ENCODE measurements around the gene APCDD1L. TPM values are rescaled to one million over a fixed set of nuclear protein-coding genes. Genes with fewer than 3 reads are reported as not detected.

The APCDD1L gene
- polyA plus RNA-seq (2012; ENCODE audit: insufficient read length, low read depth) = not detected

DNA sequence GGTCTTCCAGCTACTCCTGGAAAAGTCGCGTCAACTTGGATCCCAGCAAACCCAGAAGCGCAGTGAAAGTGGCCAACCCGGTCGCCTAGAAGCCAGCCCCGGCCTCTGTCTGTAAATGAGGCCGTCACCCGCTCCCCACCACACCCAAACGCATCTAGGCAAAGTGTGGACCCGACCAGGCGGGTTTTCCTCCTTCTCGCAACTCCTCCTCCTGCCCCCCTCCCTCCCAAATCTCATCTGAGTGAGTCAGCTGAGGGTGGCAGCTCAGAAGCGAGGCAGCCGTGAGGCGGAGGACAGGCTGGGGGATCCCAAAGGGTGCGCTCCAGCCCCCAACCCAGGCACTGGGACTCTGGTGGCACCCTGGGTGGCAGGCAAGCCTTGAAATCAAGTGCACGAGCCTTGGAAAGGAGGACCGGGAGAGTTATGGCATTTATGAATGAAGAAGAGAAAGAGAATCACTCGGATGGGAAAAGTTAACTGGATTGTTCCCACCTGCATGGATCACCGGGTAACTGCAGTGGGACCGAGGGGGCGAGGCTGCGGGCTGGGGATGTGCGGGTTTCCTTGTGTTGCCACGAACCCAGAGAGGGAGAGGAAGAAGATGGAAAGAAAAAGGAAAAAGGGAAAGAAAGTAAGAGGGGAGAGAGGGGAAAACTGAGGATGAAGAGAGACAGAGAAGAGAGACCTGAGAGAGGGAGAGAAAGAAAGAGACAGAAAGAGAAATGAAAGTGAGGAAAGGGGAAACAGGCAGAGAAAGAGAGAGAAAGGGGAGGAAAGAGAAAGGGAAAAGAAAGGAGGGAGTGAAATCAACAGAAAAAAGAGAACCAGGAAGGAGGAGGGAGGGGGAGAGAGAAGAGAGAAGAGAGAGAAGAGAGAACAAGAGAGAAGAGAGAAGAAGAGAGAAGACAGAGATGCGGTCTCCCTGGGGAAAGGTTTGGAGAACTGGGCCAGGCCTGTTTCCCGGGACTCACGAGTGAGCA, at the start of gene APCDD1L:
Gene APCDD1L, minus strand, starts transcription at position 167 of the 980 bp plus-strand sequence. CDS start 692 bp downstream, outside the sequence.
- TF ChIP-seq FOXP2 (optimal IDR thresholded peaks at IDR 0.05; ENCODE audit: borderline replicate concordance, extremely low read depth, extremely low read length, insufficient read depth) = no peak
- TF ChIP-seq POLR2AphosphoS5 (IDR thresholded peaks at IDR 0.05; ENCODE audit: low read depth, low read length) = no peak
- TF ChIP-seq, protein P1, sequence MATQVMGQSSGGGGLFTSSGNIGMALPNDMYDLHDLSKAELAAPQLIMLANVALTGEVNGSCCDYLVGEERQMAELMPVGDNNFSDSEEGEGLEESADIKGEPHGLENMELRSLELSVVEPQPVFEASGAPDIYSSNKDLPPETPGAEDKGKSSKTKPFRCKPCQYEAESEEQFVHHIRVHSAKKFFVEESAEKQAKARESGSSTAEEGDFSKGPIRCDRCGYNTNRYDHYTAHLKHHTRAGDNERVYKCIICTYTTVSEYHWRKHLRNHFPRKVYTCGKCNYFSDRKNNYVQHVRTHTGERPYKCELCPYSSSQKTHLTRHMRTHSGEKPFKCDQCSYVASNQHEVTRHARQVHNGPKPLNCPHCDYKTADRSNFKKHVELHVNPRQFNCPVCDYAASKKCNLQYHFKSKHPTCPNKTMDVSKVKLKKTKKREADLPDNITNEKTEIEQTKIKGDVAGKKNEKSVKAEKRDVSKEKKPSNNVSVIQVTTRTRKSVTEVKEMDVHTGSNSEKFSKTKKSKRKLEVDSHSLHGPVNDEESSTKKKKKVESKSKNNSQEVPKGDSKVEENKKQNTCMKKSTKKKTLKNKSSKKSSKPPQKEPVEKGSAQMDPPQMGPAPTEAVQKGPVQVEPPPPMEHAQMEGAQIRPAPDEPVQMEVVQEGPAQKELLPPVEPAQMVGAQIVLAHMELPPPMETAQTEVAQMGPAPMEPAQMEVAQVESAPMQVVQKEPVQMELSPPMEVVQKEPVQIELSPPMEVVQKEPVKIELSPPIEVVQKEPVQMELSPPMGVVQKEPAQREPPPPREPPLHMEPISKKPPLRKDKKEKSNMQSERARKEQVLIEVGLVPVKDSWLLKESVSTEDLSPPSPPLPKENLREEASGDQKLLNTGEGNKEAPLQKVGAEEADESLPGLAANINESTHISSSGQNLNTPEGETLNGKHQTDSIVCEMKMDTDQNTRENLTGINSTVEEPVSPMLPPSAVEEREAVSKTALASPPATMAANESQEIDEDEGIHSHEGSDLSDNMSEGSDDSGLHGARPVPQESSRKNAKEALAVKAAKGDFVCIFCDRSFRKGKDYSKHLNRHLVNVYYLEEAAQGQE (IDR thresholded peaks at IDR 0.05; ENCODE audit: insufficient read depth in 1 of 2, low read depth in 2 of 2, low read length in 2 of 2) = no peak
- no peak for TF ChIP-seq TAF1 (IDR thresholded peaks at IDR 0.05; ENCODE audit: borderline replicate concordance, insufficient read depth, low read length)
- no peak for TF ChIP-seq SIN3A (IDR thresholded peaks at IDR 0.05; ENCODE audit: borderline replicate concordance, insufficient read depth, low read length)

DNA sequence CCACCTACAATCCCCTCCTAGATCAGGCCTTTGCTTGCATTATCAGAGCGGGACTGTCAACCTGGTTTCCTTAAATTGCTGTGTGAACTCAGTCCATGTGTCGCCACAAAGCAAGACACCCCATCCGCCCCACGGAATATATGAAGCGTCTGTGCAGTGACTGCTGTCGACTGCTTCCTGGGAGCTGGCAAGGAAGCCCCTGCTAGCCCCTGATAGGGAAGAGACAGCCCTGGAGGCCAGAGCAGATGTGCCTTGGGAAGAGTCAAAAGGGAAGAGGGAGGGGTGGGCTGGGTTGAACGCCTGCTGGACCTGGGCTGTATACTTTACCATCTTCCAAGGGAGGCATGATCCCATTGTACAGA, 44.1 kb upstream of the APCDD1L start:
- TF ChIP-seq, protein P1 (IDR thresholded peaks at IDR 0.05; ENCODE audit: insufficient read depth in 1 of 2, low read depth in 2 of 2, low read length in 2 of 2) = no peak
- TF ChIP-seq TAF1 (IDR thresholded peaks at IDR 0.05; ENCODE audit: borderline replicate concordance, insufficient read depth, low read length) (no peak), SIN3A (IDR thresholded peaks at IDR 0.05; ENCODE audit: borderline replicate concordance, insufficient read depth, low read length) (no peak), FOXP2 (optimal IDR thresholded peaks at IDR 0.05; ENCODE audit: borderline replicate concordance, extremely low read depth, extremely low read length, insufficient read depth) (no peak), POLR2AphosphoS5 (IDR thresholded peaks at IDR 0.05; ENCODE audit: low read depth, low read length) (no peak)

DNA sequence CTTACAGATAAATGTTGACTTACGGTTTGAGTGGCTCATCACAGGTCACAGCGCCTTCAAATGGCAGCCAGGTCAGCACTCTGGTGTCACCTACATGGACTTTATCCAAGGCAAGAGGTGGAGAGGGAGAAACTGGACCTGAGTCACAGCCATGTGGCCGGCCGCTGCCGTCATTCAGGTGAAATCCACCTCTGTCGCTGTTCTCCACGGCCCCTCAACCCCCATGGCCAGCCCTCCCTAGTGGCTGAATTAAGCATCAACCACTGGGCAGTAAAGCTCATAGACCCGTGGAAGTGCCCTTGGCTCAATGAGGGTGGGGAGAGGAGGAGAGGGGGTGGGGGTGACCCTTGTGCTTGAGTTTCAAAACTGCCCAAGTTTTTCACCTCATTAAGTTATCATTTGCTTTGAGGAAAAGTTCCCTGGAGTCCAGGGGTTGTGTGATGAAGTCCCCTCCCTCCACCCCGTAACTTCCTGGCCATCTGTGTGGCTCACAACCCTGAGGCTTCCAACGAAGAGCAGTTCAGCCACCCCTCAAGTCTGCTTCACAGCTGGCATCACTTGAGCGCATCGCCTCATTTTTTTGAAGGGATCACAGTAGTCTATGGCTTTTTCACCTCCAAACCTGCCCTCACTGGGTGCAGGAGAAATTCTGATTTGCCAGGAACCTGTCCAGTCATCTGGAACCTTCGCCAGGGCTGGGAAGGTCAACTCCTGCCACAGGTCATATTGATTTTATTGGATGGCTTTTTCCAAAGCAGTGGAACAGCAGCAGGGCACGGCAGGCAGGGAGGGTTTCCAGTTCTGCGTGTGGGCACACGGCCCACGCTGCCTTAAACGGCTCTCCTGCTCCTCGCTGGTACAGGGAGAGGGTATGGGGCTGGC, 43.5 kb upstream of the APCDD1L start:
- no peak for TF ChIP-seq POLR2AphosphoS5 (IDR thresholded peaks at IDR 0.05; ENCODE audit: low read depth, low read length)
- no peak for TF ChIP-seq FOXP2 (optimal IDR thresholded peaks at IDR 0.05; ENCODE audit: borderline replicate concordance, extremely low read depth, extremely low read length, insufficient read depth)
- no peak for TF ChIP-seq TAF1 (IDR thresholded peaks at IDR 0.05; ENCODE audit: borderline replicate concordance, insufficient read depth, low read length)
- TF ChIP-seq SIN3A (IDR thresholded peaks at IDR 0.05; ENCODE audit: borderline replicate concordance, insufficient read depth, low read length) = no peak
- TF ChIP-seq, protein P1 (IDR thresholded peaks at IDR 0.05; ENCODE audit: insufficient read depth in 1 of 2, low read depth in 2 of 2, low read length in 2 of 2) = no peak

DNA sequence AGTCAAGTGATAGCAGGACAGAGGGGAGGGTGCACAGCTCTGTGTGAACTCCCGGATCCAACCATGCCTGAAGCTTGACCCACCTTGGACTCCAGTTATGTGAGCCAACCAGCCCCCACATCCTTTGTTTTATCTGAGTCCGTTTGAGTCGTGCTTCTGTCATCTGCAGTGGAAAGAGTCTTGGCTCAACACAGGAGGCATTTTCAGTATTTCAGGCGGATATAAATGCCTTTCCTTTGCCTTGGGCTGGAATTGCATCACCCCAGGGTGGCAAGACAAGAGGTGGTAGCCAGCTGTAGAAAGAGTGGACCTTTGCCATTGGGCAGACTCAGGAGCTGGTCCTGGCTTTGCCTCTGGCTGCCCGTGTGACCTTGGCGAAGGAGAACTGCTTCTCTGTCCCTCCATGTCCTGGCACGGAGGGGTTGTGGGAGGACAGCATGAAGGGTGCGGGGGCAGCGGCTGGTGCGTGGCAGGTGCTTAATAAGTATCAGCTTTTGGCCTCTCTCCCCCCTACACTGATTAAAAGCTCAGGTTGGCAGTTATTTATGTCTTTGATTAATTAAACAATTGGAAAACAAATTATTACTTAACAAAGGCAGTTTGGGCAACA, 42.6 kb upstream of the APCDD1L start:
- TF ChIP-seq FOXP2 (optimal IDR thresholded peaks at IDR 0.05; ENCODE audit: borderline replicate concordance, extremely low read depth, extremely low read length, insufficient read depth) (no peak), POLR2AphosphoS5 (IDR thresholded peaks at IDR 0.05; ENCODE audit: low read depth, low read length) (no peak), TAF1 (IDR thresholded peaks at IDR 0.05; ENCODE audit: borderline replicate concordance, insufficient read depth, low read length) (no peak), SIN3A (IDR thresholded peaks at IDR 0.05; ENCODE audit: borderline replicate concordance, insufficient read depth, low read length) (no peak)
- TF ChIP-seq, protein P1 (IDR thresholded peaks at IDR 0.05; ENCODE audit: insufficient read depth in 1 of 2, low read depth in 2 of 2, low read length in 2 of 2) = no peak

Measured in PFSK-1 (cell line).